Activated CD4-positive, alpha-beta T cell treated with anti-CD3 and anti-CD28 coated beads, Interleukin-2, amount 50 U/mL, for 48 hours (primary cell): Measurements from ENCODE around the gene CCDC91.
A peak's percentile ranks its signal among the peaks of the same experiment; 100 is the strongest.
"Not testable (repeated sequence)": the region's sequence is repeated elsewhere in the genome, so short reads cannot be mapped to it uniquely, and the experiment has no call there.

ENCODE experiments used
- DNase-seq, 2 experiments: peaks; one replicate each; pipeline ENCODE4 v3.0.0-alpha.2; 2020

CCDC91 gene

GRCh38 chr12:28186500-28186899 is 3.8 kb upstream of the CCDC91 start:
- no peak for DNase-seq

GRCh38 chr12:28189784-28190320 is 404 bp upstream of the CCDC91 start:
- peak; percentile 9 to 22 for DNase-seq

- DNase-seq = peak; percentile 31 to 49
Measured at GRCh38 chr12:28191051-28192048, 1.1 kb downstream of the CCDC91 start.

- no peak for DNase-seq
Measured at GRCh38 chr12:28192125-28192524, 1.9 kb downstream of the CCDC91 start.

GRCh38 chr12:28194621-28195020 is 4.4 kb downstream of the CCDC91 start:
- DNase-seq = not testable (repeated sequence)

- DNase-seq = not testable (repeated sequence)
Measured at GRCh38 chr12:28201136-28201535, 10.9 kb downstream of the CCDC91 start.

- no peak for DNase-seq
Measured at GRCh38 chr12:28202374-28203130, 12.3 kb downstream of the CCDC91 start.

- DNase-seq = no peak
Measured at GRCh38 chr12:28209782-28210181, 19.5 kb downstream of the CCDC91 start.

GRCh38 chr12:28212182-28212581 is 21.9 kb downstream of the CCDC91 start:
- DNase-seq = no peak

- DNase-seq = no peak
Measured at GRCh38 chr12:28215021-28215420, 24.8 kb downstream of the CCDC91 start.

GRCh38 chr12:28216016-28216415 is 25.8 kb downstream of the CCDC91 start:
- DNase-seq = no peak

GRCh38 chr12:28217805-28218204 is 27.5 kb downstream of the CCDC91 start:
- DNase-seq = no peak

- no peak for DNase-seq
Measured at GRCh38 chr12:28218875-28219274, 28.6 kb downstream of the CCDC91 start.

GRCh38 chr12:28219827-28220226 is 29.6 kb downstream of the CCDC91 start:
- no peak for DNase-seq

- DNase-seq = peak; percentile 73 to 78
Measured at GRCh38 chr12:28222081-28222700, 31.9 kb downstream of the CCDC91 start.

- no peak for DNase-seq
Measured at GRCh38 chr12:28223025-28223554, 32.8 kb downstream of the CCDC91 start.

GRCh38 chr12:28223858-28224257 is 33.6 kb downstream of the CCDC91 start:
- DNase-seq = peak in 1 of 2 experiments; percentile 9

GRCh38 chr12:28226705-28227104 is 36.4 kb downstream of the CCDC91 start:
- DNase-seq = no peak

- DNase-seq = no peak
Measured at GRCh38 chr12:28227251-28227650, 37.0 kb downstream of the CCDC91 start.

GRCh38 chr12:28231248-28231647 is 41.0 kb downstream of the CCDC91 start:
- no peak for DNase-seq

GRCh38 chr12:28232211-28232928 is 42.1 kb downstream of the CCDC91 start:
- DNase-seq = no peak

- DNase-seq = no peak
Measured at GRCh38 chr12:28234444-28234843, 44.2 kb downstream of the CCDC91 start.
